ENCODE data around the gene BDKRB1.

- no peak for TF ChIP-seq CTCF (IDR thresholded peaks at IDR 0.05; ENCODE audit: insufficient read depth, low read length, poor library complexity, severe bottlenecking)
- no peak for TF ChIP-seq EZH2phosphoT487 (conservative IDR thresholded peaks at IDR 0.05; ENCODE audit: low read length)
Measured at GRCh38 chr14:96261053-96261452, 5.0 kb downstream of the BDKRB1 start.
